SHP77 treated with DMSO at 0.1 percent for 48 hours (cell line): ENCODE data around the gene USP8.
A peak's percentile ranks its signal among the peaks of the same experiment; 100 is the strongest.
"Not testable (repeated sequence)": the region's sequence is repeated elsewhere in the genome, so short reads cannot be mapped to it uniquely, and the experiment has no call there.

Experiments used
- DNase-seq: peaks from one replicate; lab custom pipeline; 2025; lab: John Stamatoyannopoulos, UW

USP8 gene

GRCh38 chr15:50424066-50424890 is at the start of gene USP8:
USP8 (plus strand) TSS chr15:50424405; CDS start chr15:50439074, 14,669 bp downstream.
- DNase-seq = peak; percentile 97

- no peak for DNase-seq
These were observed 46.1 kb upstream of the USP8 start for GRCh38 chr15:50377867-50378751.

- no peak for DNase-seq
These were observed 45.4 kb upstream of the USP8 start for GRCh38 chr15:50378776-50379175.

DNA sequence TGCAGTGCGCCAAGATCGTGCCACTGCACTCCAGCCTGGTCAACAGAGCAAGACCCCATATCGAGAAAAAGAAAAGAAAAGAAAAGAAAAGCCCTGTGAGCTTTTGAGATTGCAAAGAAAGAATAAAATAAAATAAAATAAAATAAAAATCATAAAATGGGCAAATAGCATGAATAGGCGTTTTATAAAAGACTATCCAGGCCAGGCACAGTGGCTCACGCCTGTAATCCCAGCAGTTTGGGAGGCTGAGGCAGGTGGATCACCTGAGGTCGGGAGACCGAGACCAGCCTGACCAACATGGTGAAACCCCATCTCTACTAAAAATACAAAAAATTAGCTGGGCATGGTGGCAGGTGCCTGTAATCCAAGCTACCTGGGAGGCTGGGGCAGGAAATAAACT is 44.8 kb upstream of the USP8 start:
- DNase-seq = not testable (repeated sequence)

DNA sequence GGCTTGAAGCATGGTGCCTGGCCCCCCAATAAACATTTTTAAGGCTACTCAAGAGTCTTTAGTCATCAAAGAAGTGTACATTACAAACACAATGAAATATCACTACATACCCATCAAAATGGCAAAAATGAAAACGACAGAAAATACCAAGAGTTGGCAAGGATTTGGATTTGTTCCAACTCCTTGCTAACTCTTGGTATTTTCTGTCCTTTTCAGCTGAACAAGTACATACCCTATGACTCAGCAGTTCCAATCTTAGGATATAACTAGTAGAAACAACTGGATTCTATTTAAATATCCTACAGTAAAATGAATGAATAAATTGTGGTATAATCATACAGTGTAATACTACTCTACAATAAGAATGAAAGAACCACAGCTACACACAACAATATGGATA is 44.1 kb upstream of the USP8 start:
- no peak for DNase-seq

DNA sequence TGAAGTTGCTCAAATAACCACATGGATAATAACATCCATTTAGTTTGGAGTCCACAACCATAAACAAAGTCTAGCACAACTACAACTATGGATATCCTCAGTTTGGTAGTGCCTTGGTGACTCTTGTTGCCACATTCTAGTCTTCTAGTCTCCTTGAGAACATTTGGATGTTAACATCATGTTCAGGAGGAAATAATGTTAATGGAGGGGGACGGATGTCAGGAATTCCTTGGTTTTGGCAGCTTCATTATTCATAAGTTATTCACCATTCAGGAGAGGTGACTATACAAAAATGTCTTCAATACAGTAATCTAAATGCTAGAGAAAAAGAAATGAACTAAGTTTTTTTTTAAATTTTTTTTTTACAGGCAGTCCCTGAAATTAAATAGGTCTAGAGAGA is 42.8 kb upstream of the USP8 start:
- DNase-seq = no peak

DNA sequence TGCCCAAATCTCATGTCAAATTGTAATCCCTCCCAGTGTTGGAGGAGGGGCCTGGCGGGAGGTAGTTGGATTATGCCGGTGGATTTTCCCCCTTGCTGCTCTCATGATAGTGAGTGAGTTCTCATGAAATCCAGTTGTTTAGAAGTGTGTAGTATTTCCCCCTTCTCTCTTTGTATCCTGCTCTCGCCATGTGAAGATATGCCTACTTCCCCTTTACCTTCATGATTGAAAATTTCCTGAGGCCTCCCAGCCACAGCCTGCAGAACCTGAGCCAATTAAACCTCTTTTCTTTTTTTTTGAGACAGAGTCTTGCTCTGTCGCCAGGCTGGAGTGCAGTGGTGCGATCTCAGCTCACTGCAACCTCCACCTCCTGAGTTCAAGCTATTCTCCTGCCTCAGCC is 41.8 kb upstream of the USP8 start:
- DNase-seq = not testable (repeated sequence)

DNA sequence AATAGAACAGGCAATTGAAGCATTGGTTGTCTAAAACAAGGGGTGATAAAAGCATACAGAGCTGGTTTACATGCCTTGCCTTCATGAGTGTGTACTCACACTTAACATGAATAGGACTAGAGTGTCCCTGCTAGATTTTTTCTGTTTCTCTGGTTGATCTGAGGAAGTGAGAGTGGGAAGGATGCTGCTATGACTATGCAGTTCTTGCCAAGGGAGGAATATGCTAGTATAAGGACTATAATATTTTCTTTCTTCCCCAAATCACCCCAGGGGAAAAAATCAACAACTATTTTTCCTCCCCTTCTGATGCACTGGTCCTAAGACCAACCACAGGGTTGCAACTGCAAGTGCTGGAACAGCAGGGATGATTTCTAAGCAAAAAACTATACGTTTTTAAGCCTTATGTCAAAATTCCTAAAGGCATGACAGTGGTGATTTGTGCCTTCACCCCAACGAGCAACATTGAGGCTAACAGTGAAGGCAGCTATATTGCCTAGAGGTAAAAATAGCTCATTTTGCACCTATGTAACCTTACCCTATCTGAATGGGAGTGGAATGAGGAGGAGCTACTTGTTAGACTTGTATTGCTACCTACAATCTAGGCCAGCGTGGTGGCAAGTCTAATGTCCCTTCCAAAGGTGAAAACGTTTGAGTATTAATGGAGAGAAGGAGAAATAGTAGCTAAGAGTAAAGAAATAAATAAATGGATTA is 33.5 kb upstream of the USP8 start:
- no peak for DNase-seq

- not testable (repeated sequence) for DNase-seq
These were observed 32.6 kb upstream of the USP8 start for GRCh38 chr15:50391561-50391960.

- no peak for DNase-seq
These were observed 12.3 kb upstream of the USP8 start for GRCh38 chr15:50411870-50412269.

DNA sequence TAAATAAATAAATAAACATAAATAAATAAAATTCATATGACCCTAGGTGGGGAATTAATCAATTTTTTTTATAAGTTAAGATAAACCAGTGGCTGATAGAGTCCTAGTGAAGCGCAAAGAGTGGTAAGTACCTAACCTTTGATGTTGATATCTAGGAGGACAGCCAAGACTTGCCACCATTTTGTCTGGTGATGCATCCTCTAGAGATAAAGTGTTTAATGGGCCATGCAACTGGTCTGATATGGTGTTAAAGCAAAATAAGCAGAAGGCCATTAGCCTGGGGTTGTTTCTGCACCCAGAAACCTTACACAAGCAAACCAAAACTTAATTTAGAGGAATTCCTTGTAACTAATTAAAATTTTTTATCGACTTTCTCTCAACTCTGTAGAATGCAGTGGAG is 9.6 kb upstream of the USP8 start:
- DNase-seq = no peak

- DNase-seq = no peak
These were observed 8.3 kb upstream of the USP8 start for GRCh38 chr15:50415752-50416404.

- no peak for DNase-seq
These were observed 7.3 kb upstream of the USP8 start for GRCh38 chr15:50416890-50417289.

GRCh38 chr15:50418041-50418583 is 6.1 kb upstream of the USP8 start:
- DNase-seq = no peak

- no peak for DNase-seq
These were observed 1.0 kb downstream of the USP8 start for GRCh38 chr15:50425219-50425618.

GRCh38 chr15:50425678-50426246 is 1.6 kb downstream of the USP8 start:
- not testable (repeated sequence) for DNase-seq

DNA sequence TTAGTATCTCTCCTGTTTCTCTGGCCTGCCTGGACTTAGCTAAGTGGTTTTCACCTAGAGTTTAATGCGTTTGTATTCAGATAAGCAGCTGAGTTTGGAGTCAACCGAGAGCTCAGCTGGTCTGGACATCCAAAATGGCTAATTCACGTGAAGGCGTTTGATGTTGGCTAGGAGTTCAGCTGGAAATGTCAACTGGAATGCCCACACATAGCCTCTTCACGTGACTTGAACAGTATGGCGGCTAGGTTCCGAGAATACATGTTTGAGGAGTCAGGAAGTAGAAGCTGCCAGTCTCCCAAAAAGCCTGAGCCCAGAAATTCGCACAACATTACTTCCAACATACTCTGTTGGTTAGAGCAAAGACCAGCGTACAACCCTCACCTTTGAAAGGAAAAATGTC is 2.2 kb downstream of the USP8 start:
- no peak for DNase-seq

GRCh38 chr15:50431204-50431603 is 7.0 kb downstream of the USP8 start:
- no peak for DNase-seq

DNA sequence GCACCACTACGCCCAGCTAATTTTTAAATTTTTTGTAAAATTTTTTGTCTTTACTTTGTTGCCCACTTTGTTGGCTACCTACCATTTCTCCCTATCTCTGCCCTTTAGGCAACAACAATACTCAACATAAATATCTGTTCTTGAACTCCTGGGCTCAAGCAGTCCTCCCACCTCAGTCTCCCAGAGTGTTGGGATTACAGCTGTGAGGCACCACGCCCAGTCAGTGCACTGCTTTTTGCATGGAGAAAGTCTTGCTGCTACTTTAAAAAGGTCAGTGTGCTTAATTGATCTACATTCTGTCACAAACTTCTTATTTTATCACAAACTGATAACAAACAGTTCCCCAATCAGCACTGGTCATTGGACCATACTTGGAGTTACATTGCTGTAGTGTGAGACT is 8.0 kb downstream of the USP8 start:
- DNase-seq = no peak

- DNase-seq = no peak
These were observed 11.6 kb downstream of the USP8 start for GRCh38 chr15:50435772-50436171.

GRCh38 chr15:50438251-50438650 is 14.0 kb downstream of the USP8 start:
- no peak for DNase-seq
